Panc1 (cell line): ENCODE data around the gene CHST8. TPM values are rescaled to one million over a fixed set of nuclear protein-coding genes. Genes with fewer than 3 reads are reported as not detected.

Source experiments
- ATAC-seq: fragments of 200-7000 bp; cut with Tn5 transposase; 2 replicates; pipeline ENCODE4 v1.9.1; 2020; ENCODE audit warnings: mild to moderate bottlenecking, moderate library complexity
- BruUV-seq: library from RNA; stranded (reverse); fragments of 400-500 nt; replicated peaks from 2 replicates; lab custom pipeline; 2021; lab: Mats Ljungman, UMichigan
- CTCF ChIA-PET: fragments of 300-600 bp; sonication (Branson Sonifier 250); formaldehyde crosslinking; loops from one replicate; lab custom pipeline; 2022; ENCODE audit warnings: antibody characterized with exemption; lab: Charles Lee
- POLR2A ChIA-PET: fragments of 300-600 bp; sonication (Branson Sonifier 250); formaldehyde crosslinking; loops from one replicate; lab custom pipeline; 2022; ENCODE audit warnings: antibody characterized with exemption; lab: Charles Lee
- DNase-seq: peaks from one replicate; pipeline ENCODE4 v3.0.0-alpha.2; 2010; ENCODE audit warnings: low read depth, low spot score
- H3K27ac ChIP-seq: 2 replicates; pipeline ENCODE4 v1.5.1; 2011; ENCODE audit warnings: mild to moderate bottlenecking, low read length, inconsistent platforms
- H3K27me3 ChIP-seq: fragments of 200-500 bp; sonication (Bioruptor generic); 2 replicates; pipeline ENCODE4 v1.6.0; 2014; ENCODE audit warnings: low read length, inconsistent platforms; ENCODE audit not compliant: control insufficient read depth, insufficient read depth
- H3K36me3 ChIP-seq: fragments of 200-500 bp; sonication (Bioruptor generic); 2 replicates; pipeline ENCODE4 v1.5.1; 2014; ENCODE audit warnings: inconsistent platforms, mild to moderate bottlenecking, low read length, moderate library complexity; ENCODE audit not compliant: control insufficient read depth, insufficient read depth
- H3K4me1 ChIP-seq: 2 replicates; pipeline ENCODE4 v1.5.1; 2011; ENCODE audit warnings: inconsistent platforms, mild to moderate bottlenecking, low read length, moderate library complexity; ENCODE audit not compliant: control insufficient read depth, insufficient read depth
- H3K4me3 ChIP-seq, 2 experiments: 2 replicates each; pipeline ENCODE4 v1.5.1; 2011 to 2012; ENCODE audit warnings: low read depth in 2 of 2, low read length in 2 of 2, mild to moderate bottlenecking in 2 of 2, inconsistent platforms in 1 of 2, moderate library complexity in 1 of 2
- H3K9me3 ChIP-seq: fragments of 200-500 bp; sonication (Bioruptor generic); 2 replicates; pipeline ENCODE4 v1.5.1; 2014; ENCODE audit warnings: low read depth, mild to moderate bottlenecking, inconsistent platforms, low read length, moderate library complexity; ENCODE audit not compliant: control insufficient read depth, insufficient read depth
- CTCF ChIP-seq: fragments of 450-650 bp; IDR thresholded peaks from 2 replicates; pipeline ENCODE4 v1.5.1; 2017; ENCODE audit warnings: mild to moderate bottlenecking
- POLR2AphosphoS5 ChIP-seq: IDR thresholded peaks from 2 replicates; pipeline ENCODE4 v1.6.1; 2012; ENCODE audit warnings: mild to moderate bottlenecking, low read depth, low read length, moderate library complexity
- SIN3A ChIP-seq: IDR thresholded peaks from 2 replicates; pipeline ENCODE4 v1.6.1; 2012; ENCODE audit warnings: low read depth, mild to moderate bottlenecking, low read length, moderate library complexity, borderline replicate concordance; ENCODE audit not compliant: insufficient read depth
- TCF7L2 ChIP-seq: IDR thresholded peaks from 2 replicates; pipeline ENCODE4 v1.6.1; 2011; ENCODE audit warnings: mild to moderate bottlenecking, low read depth, low read length, inconsistent platforms
- in situ Hi-C: cut with HindIII; loops from 2 replicates; pipeline ENCODE4 v1.10.0; 2016; ENCODE audit warnings: low sequenced_read_pairs, low pct_unique_long_range_greater_than_20kb
- intact Hi-C: fragments of 100-400 bp; cut with micrococcal nuclease; formaldehyde crosslinking; loops from one replicate; pipeline ENCODE4 v1.10.0; 2022; ENCODE audit not compliant: unreplicated experiment
- total RNA-seq: library from RNA; stranded (reverse); gene quantifications from one replicate; pipeline ENCODE4 v1.2.1, GENCODE V29; 2021; ENCODE audit not compliant: unreplicated experiment
- TF ChIP-seq, protein P1 (sequence below), 2 experiments: IDR thresholded peaks; 2 replicates each; pipeline ENCODE4 v1.6.1; 2011 to 2012; ENCODE audit warnings: low read depth in 2 of 2, control low read depth in 1 of 2, low read length in 1 of 2, mild to moderate bottlenecking in 1 of 2, moderate library complexity in 1 of 2; ENCODE audit not compliant: insufficient read depth in 1 of 2

CHST8 gene
- total RNA-seq, 1 experiment from 2014 or later: 0.28 TPM

DNA sequence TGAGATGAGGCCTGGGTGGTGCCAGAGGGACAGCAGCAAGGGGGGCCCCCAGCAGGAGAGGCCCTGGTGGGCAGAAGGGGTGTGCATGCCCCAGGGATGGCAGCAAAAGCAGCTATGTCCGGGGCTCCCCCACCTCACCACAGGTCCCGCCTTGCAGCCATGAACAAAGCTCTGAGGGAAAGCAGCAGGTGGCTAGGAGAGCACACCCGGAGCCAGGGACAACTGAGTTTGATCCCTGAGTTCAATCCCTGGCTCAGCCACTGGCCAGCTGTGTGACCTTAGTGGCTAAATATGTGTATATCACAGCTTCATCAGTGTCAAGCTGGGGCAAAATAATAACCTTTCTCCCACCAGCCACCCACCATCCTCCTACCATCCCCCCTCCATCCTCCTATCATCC, 127.3 kb downstream of the CHST8 start:
- in situ Hi-C loops (no loop called here), intact Hi-C loops (no loop called here)
- H3K4me1 ChIP-seq: no peaks in the 10 kb centered on the region
- no peaks in the 10 kb centered on the region for H3K36me3 ChIP-seq
- H3K27ac ChIP-seq: no peak overlapping the region
- no peaks in the 10 kb centered on the region for H3K9me3 ChIP-seq
- no TSS peak for BruUV-seq
- TF ChIP-seq TCF7L2 (no peak), CTCF (no peak), SIN3A (no peak), POLR2AphosphoS5 (no peak)
- TF ChIP-seq, protein P1, sequence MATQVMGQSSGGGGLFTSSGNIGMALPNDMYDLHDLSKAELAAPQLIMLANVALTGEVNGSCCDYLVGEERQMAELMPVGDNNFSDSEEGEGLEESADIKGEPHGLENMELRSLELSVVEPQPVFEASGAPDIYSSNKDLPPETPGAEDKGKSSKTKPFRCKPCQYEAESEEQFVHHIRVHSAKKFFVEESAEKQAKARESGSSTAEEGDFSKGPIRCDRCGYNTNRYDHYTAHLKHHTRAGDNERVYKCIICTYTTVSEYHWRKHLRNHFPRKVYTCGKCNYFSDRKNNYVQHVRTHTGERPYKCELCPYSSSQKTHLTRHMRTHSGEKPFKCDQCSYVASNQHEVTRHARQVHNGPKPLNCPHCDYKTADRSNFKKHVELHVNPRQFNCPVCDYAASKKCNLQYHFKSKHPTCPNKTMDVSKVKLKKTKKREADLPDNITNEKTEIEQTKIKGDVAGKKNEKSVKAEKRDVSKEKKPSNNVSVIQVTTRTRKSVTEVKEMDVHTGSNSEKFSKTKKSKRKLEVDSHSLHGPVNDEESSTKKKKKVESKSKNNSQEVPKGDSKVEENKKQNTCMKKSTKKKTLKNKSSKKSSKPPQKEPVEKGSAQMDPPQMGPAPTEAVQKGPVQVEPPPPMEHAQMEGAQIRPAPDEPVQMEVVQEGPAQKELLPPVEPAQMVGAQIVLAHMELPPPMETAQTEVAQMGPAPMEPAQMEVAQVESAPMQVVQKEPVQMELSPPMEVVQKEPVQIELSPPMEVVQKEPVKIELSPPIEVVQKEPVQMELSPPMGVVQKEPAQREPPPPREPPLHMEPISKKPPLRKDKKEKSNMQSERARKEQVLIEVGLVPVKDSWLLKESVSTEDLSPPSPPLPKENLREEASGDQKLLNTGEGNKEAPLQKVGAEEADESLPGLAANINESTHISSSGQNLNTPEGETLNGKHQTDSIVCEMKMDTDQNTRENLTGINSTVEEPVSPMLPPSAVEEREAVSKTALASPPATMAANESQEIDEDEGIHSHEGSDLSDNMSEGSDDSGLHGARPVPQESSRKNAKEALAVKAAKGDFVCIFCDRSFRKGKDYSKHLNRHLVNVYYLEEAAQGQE (IDR thresholded peaks at IDR 0.05; ENCODE audit: insufficient read depth in 1 of 2, low read depth in 2 of 2, low read length in 1 of 2): no peak
- DNase-seq (no peak), ATAC-seq (no peak)
- POLR2A ChIA-PET: no interaction called here
- peaks cover 20% of the 10 kb centered on the region for H3K27me3 ChIP-seq
- H3K4me3 ChIP-seq: no peak overlapping the region
- CTCF ChIA-PET: no interaction called here

DNA sequence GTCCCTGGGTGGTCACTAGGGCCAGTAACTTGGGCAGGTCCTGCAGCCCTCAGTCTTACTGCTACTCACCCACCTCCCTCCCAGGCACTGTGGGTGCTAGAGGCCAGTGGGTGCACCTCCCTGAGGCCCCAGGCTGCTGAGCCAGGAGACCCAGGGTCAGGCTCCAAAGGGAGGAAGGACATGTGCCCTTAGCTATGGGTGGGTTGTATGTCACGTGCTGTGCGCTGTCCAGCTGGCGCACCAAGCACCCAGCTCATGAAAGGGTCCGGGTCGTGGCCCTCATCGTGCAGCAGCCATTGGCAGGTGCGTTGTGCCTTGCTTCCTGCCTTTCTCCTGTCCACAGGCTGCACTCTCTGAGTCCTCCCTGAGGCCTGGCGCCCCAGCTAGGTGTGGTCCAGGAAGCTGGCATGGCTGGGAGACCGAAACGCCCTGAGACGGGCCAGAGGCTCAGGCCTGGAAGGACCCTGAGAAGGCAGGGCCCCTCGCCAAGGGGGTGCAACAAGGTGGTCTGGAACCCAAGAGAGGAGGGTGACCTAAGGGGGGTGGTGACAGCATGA, 127.9 kb downstream of the CHST8 start:
- Histone ChIP-seq H3K9me3 (no peaks in the 10 kb centered on the region), H3K4me1 (no peaks in the 10 kb centered on the region), H3K27me3 (peaks cover 20% of the 10 kb centered on the region), H3K27ac (no peak overlapping the region), H3K4me3 (no peak overlapping the region), H3K36me3 (no peaks in the 10 kb centered on the region)
- TF ChIP-seq POLR2AphosphoS5 (no peak), SIN3A (no peak)
- TF ChIP-seq, protein P1 (IDR thresholded peaks at IDR 0.05; ENCODE audit: insufficient read depth in 1 of 2, low read depth in 2 of 2, low read length in 1 of 2): no peak
- intact Hi-C loops (no loop called here), in situ Hi-C loops (no loop called here)
- ATAC-seq: no peak
- CTCF ChIA-PET: no interaction called here
- BruUV-seq: no TSS peak
- POLR2A ChIA-PET: no interaction called here
- DNase-seq: no peak
